Spinal cord (tissue), 10 donors: ENCODE results near the gene TLE2. TPM values are rescaled to one million over a fixed set of nuclear protein-coding genes. Genes with fewer than 3 reads are reported as not detected.
"Not testable (repeated sequence)": the region's sequence is repeated elsewhere in the genome, so short reads cannot be mapped to it uniquely, and the experiment has no call there.

Experiments
- DNase-seq, 6 donors: peaks; one replicate each; pipeline versions ENCODE4 v3.0.0 to v3.0.0-alpha.2; 2013 to 2015; ENCODE audit warnings: low spot score in 6 of 6, low read depth in 4 of 6
- H3K27ac ChIP-seq: one replicate; pipeline ENCODE4 v1.5.1; 2013; ENCODE audit warnings: low read depth, low read length, control low read depth
- H3K27me3 ChIP-seq: one replicate; pipeline ENCODE4 v1.6.1; 2013; ENCODE audit warnings: low read length; ENCODE audit not compliant: control insufficient read depth, insufficient read depth
- H3K36me3 ChIP-seq: one replicate; pipeline ENCODE4 v1.6.1; 2013; ENCODE audit warnings: low read length; ENCODE audit not compliant: control insufficient read depth, insufficient read depth
- H3K4me1 ChIP-seq: one replicate; pipeline ENCODE4 v1.6.1; 2013; ENCODE audit warnings: low read length; ENCODE audit not compliant: control insufficient read depth, insufficient read depth
- H3K4me3 ChIP-seq: one replicate; pipeline ENCODE4 v1.5.1; 2013; ENCODE audit warnings: low read depth, low read length, control low read depth
- H3K9me3 ChIP-seq: one replicate; pipeline ENCODE4 v1.6.1; 2013; ENCODE audit warnings: low read length; ENCODE audit not compliant: control insufficient read depth, insufficient read depth
- WGBS: methylation state at CpG from one replicate; pipeline ENCODE4 v1.1.5; 2013; ENCODE audit warnings: missing lambda C conversion rate; ENCODE audit not compliant: insufficient coverage; 5-methylcytosine and 5-hydroxymethylcytosine counted together
- polyA plus RNA-seq, 2 donors: library from polyadenylated mRNA; unstranded; fragments of 120-200 nt; gene quantifications; one replicate each; pipeline ENCODE4 v1.2.1, GENCODE V29; 2013; ENCODE audit not compliant: insufficient read length in 2 of 2
- total RNA-seq, 2 donors: library from RNA; depleted of rRNA in 1 of 2; stranded (reverse); fragments of 120-200 nt in 1 of 2; fragments of >200 nt in 1 of 2; gene quantifications; one replicate each; pipeline versions ENCODE4 v1.2.3 to v1.2.4, GENCODE V29; 2013 to 2014
- donor health status: healthy.

Gene TLE2
- total and polyA plus RNA-seq, 4 donors, result 14.9 to 101 (median 52.6) TPM

DNA sequence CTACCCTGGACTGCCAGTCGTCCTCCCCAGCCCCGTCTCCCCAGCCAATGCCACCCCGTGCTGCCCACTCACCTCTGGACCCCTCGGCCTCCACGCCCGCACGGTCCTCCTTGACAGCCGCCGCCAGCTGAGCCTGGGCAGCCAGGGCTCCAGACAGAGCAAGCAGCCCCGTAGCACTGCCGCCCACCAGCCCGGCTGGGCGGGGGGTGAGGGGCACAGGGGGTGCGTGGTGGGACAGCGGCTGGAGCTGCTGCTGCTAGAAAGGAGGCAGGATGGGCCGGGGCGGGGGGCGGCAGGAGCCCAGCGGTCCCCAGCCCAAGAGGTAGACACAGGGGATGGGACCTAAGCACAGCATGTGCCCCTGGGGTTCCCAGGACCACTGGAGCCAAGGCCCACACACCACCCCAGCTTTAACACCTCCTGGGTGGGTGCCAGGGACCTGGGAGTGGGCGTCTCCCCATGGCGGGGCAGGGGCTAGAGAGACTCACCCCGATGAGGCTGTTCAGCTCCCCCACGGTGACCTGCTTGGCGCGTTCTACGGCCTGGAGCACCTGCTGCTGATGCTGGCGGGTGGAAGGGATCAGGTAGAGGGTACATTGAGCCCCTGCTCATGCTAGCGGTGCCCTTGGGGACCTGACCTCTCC lies 9.7 kb downstream of the TLE2 start:
- no peaks in the 10 kb centered on the region for H3K27me3 ChIP-seq

DNA sequence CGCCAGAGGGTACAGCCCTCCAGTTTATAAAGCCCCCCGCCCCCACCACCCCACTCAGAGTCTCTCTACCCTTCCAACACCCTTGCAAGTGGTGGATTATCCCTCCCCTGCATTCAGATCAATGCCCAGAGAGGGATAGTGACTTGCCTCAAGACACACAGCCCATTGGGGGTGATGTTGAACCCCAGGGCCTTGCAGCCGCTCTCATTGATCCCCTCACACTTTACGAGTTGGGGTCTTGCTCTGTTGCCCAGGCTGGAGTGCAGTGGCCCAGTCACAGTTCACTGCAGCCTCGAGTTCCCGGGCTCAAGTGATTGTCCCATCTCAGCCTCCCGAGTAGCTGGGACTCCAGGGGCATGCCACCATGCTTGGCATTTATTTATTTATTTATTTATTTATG lies 11.2 kb downstream of the TLE2 start:
- H3K27ac ChIP-seq, result no peak overlapping the region
- H3K27me3 ChIP-seq, result no peaks in the 10 kb centered on the region
- 86% methylated on average over 3 of the region's 7 CpGs for WGBS
- no peak overlapping the region for H3K4me3 ChIP-seq
- no peak for DNase-seq
- H3K36me3 ChIP-seq, result peaks cover 37% of the 10 kb centered on the region
- H3K4me1 ChIP-seq, result peaks cover 10% of the 10 kb centered on the region
- no peaks in the 10 kb centered on the region for H3K9me3 ChIP-seq

More for the DNA sequence above, 9.7 kb downstream of the TLE2 start:
- DNase-seq, result no peak
- Histone ChIP-seq H3K36me3 (peaks cover 29% of the 10 kb centered on the region), H3K27ac (no peak overlapping the region), H3K4me1 (no peaks in the 10 kb centered on the region), H3K9me3 (no peaks in the 10 kb centered on the region), H3K4me3 (no peak overlapping the region)
- WGBS, result 91% methylated on average over 18 of the region's 28 CpGs

DNA sequence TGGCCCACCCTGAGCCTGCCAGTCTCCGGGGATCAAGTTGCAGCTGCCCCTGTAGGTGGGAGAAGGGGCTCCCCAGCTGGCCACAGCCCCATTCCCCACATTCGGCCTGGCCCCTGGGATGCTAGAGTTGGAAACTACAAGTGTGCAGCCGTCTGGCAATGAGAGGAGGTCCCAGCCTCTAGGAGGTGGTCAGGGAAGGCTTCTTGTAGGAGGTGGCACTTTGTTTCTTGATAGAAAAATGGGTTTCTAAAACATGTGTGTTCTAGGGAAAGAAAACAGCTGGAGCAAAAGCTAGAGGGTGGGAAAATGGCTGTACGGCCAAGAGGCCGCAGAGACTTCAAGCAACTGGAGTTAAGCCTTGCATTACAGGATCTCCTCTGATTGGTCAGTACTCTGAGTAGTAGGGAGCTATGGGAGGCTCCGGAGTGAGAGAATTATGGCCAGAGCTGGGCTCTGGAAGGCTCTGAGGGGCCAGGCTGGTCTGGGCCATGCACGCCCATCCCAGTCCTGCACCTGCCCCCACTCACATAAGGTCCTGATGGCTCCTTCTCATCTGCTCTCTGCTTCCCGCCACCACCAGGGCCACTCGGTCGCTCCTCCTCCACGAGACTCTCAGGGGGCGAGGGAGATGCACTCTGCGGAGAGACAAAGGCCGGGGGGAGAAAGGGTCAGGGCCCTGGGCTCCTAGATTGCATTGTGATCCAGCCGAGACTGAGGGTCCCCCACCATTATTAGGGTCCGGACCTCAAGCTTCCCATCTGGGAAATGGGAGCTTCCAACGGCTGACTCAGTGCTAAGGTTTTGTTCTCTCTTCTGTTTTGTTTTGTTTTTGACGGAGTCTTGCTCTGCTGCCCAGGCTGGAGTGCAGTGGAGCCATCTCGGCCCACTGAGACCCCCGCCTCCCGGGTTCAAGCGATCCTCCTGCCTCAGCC lies 13.7 kb downstream of the TLE2 start:
- H3K4me1 ChIP-seq, result peaks cover 15% of the 10 kb centered on the region

DNA sequence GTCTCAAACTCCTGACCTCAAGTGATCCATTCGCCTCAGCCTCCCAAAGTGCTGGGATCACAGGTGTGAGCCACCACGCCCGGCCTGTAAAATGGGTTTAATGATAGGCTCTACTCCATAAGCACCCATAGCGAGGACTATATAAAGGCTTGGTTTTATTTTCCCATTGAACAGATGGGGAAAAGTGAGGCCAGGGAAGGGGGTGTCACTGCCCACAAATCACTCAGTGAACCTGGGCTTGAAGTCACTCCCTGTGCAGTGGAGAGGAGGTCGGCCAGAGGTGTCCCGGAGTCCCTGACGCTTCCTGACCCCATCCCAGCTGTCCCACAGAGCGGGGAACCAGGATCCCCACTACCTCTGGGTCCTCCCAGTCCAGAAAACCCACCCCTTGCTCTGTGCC lies 14.9 kb downstream of the TLE2 start:
- Histone ChIP-seq H3K4me1 (peaks cover 15% of the 10 kb centered on the region), H3K36me3 (peaks cover 52% of the 10 kb centered on the region), H3K4me3 (no peak overlapping the region), H3K27me3 (no peaks in the 10 kb centered on the region), H3K9me3 (no peaks in the 10 kb centered on the region), H3K27ac (no peak overlapping the region)
- no peak for DNase-seq
- 100% methylated on average over 1 of the region's 8 CpGs for WGBS

More for the DNA sequence above, 13.7 kb downstream of the TLE2 start:
- Histone ChIP-seq H3K4me3 (no peak overlapping the region), H3K27ac (no peak overlapping the region), H3K36me3 (peaks cover 49% of the 10 kb centered on the region), H3K27me3 (no peaks in the 10 kb centered on the region), H3K9me3 (no peaks in the 10 kb centered on the region)
- WGBS, result 88% methylated on average over 17 of the region's 22 CpGs
- no peak for DNase-seq

DNA sequence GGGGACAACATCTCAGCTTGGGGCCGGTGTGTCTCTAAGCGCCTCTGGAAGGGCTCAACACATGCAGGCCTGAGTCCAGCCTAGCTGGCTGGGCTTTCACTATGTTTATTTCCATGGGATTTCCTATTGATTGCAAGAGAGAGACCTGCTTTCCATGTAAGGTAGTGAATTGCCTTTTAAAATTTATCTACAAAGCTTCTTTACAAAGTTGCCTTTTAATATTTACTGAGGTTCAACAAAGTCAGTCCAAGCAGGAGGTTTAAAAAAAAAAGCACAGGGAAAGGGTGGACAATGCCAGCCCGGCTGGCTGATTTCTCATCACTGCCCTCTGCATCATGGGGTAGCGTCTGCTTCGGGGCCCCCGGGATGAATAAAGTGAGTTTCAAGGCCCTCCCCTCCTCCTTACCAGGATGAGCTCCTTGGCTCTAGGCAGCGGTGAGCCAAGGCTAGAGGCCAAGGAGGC lies 15.8 kb downstream of the TLE2 start:
- H3K4me3 ChIP-seq, result no peak overlapping the region
- 29% methylated on average over 7 of the region's 7 CpGs for WGBS
- H3K27ac ChIP-seq, result no peak overlapping the region
- peak in 1 of 6 donors; percentile 32 for DNase-seq
- H3K4me1 ChIP-seq, result peaks cover 15% of the 10 kb centered on the region
- H3K9me3 ChIP-seq, result no peaks in the 10 kb centered on the region
- no peaks in the 10 kb centered on the region for H3K27me3 ChIP-seq
- H3K36me3 ChIP-seq, result peaks cover 51% of the 10 kb centered on the region

DNA sequence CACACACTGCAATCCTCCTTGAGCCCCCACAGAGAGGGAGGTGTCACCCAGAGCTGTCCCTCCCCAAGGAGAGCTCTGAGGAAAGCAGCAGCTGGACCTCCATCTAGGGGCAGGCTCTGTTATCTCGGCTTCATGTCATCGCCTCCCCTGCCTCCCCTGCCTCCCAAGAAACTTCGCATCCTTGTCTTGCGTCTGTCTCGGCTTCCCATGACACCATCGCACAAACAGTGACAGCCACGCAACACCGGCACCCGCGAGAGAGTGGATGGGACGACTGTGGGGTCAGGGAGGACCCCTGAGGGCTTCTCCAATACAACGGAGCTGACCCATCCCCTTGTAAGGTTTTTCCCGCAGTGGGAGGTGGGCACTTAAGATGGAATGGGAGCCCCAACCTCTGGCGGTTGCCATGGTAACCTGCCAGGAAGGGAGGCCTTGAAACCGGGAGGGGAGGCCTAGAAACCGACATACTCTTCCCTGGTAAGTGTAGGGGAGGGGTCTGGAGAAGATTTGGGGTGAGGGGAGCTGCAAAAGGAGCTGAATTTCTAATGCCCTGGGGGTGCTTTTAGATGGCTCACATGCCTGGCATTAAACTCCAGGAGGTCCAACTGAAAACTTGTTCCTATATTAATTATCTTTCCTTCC lies 16.3 kb downstream of the TLE2 start:
- Histone ChIP-seq H3K27ac (no peak overlapping the region), H3K4me1 (peaks cover 15% of the 10 kb centered on the region), H3K4me3 (no peak overlapping the region), H3K36me3 (peaks cover 56% of the 10 kb centered on the region), H3K9me3 (no peaks in the 10 kb centered on the region), H3K27me3 (no peaks in the 10 kb centered on the region)
- WGBS, result 37% methylated on average over 15 of the region's 16 CpGs
- DNase-seq, result peak in 2 of 6 donors; percentile 26 to 72

DNA sequence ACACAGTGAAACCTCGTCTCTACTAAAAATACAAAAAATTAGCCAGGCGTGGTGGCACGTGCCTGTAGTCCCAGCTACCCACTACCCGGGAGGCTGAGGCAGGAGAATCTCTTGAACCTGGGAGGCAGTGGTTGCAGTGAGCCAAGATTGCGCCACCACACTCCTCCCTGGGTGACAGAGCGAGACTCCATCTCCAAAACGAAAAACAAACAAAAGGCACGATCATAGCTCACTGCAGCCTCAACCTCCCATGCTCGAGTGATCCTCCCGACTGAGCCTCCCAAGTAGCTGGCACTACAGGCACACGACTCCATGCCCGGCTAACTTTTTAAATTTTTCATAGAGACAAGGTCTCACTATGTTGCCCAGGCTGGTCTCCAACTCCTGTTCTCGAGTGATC lies 17.0 kb downstream of the TLE2 start:
- WGBS, result 89% methylated on average over 11 of the region's 13 CpGs
- H3K27ac ChIP-seq, H3K4me3 ChIP-seq, H3K9me3 ChIP-seq, DNase-seq, H3K27me3 ChIP-seq: not testable (repeated sequence)
- Histone ChIP-seq H3K36me3 (peaks cover 57% of the 10 kb centered on the region), H3K4me1 (peaks cover 15% of the 10 kb centered on the region)

DNA sequence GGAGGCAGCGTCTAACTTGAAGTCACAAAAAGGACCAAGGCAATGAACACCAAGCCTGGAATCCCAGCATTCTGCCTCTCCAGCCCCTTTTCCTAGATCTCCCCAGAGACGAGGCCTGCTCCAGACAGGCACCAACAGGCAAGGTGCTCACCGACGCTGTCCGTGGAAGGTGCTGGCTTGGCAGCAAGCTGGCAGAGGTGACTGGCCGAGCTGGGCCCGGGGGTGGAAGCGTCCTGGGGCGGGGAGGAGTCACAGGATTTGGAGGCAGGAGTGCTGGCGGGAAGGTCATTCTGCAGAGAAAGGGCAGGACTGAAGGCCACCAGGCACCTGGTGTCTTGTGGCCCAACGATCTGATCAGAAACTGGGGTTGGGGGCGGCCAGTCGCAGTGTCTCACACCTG lies 18.2 kb downstream of the TLE2 start:
- Histone ChIP-seq H3K27me3 (no peaks in the 10 kb centered on the region), H3K4me1 (peaks cover 15% of the 10 kb centered on the region), H3K4me3 (no peak overlapping the region), H3K36me3 (peaks cover 63% of the 10 kb centered on the region), H3K27ac (no peak overlapping the region), H3K9me3 (no peaks in the 10 kb centered on the region)
- no peak for DNase-seq
- 86% methylated on average over 13 of the region's 13 CpGs for WGBS

DNA sequence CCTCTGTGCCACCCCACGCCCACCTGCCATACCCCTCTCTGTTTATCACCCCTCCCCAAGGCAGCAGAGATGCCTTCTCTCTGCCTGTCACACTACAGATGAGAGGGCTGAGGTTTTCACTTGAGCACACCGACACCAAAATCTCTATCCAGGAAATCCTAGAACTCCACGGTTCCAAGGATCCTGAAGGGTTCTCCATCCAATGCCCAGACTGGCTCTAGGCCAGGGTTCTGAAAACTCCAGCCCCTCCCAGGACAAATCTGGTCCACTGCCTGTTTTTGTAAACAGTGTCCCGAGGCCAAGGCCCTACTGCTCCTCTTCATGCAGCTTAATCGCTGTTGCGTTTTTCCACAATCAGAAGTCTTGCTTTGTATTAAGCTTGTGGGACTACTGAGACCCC lies 20.1 kb downstream of the TLE2 start:
- peaks cover 64% of the 10 kb centered on the region for H3K36me3 ChIP-seq
- no peak overlapping the region for H3K27ac ChIP-seq
- H3K27me3 ChIP-seq, result no peaks in the 10 kb centered on the region
- no peaks in the 10 kb centered on the region for H3K9me3 ChIP-seq
- no peak for DNase-seq
- peaks cover 15% of the 10 kb centered on the region for H3K4me1 ChIP-seq
- no peak overlapping the region for H3K4me3 ChIP-seq
- 59% methylated on average over 5 of the region's 6 CpGs for WGBS
